IMR-90 (cell line): ENCODE results near the gene ZNF423. TPM values are rescaled to one million over a fixed set of nuclear protein-coding genes. Genes with fewer than 3 reads are reported as not detected.

Source experiments
- ATAC-seq: fragments of 200-7000 bp; cut with Tn5 transposase; 2 replicates; pipeline ENCODE4 v1.9.1; 2020; ENCODE audit warnings: low read depth, mild to moderate bottlenecking, moderate library complexity
- BruUV-seq: library from RNA; stranded (reverse); fragments of 400-500 nt; replicated peaks from 2 replicates; lab custom pipeline; 2021; lab: Mats Ljungman, UMichigan
- CTCF ChIA-PET: fragments of 300-600 bp; formaldehyde crosslinking; extraction: SDS; loops from one replicate; lab custom pipeline; 2021; ENCODE audit warnings: antibody characterized with exemption; lab: Yijun Ruan, JAX
- POLR2A ChIA-PET: fragments of 300-600 bp; sonication (Branson Sonifier 250); formaldehyde crosslinking; loops from one replicate; lab custom pipeline; 2022; ENCODE audit warnings: antibody characterized with exemption; ENCODE audit not compliant: unreplicated experiment; lab: Charles Lee
- DNase-seq: peaks from one replicate; pipeline ENCODE4 v3.0.0; 2013
- H2AFZ ChIP-seq: replicated peaks from 2 replicates; pipeline ENCODE3; 2013; ENCODE audit warnings: low read length, mild to moderate bottlenecking; ENCODE audit not compliant: poor library complexity
- H2AK5ac ChIP-seq: 2 replicates; pipeline ENCODE4 v1.6.1; 2013; ENCODE audit warnings: low read depth, low read length, inconsistent platforms
- H2AK9ac ChIP-seq: replicated peaks from 2 replicates; pipeline ENCODE3; 2013; ENCODE audit warnings: mild to moderate bottlenecking, low read depth, low read length, moderate library complexity; ENCODE audit not compliant: poor library complexity
- H2BK120ac ChIP-seq: 2 replicates; pipeline ENCODE4 v1.6.1; 2013; ENCODE audit warnings: low read depth, low read length, inconsistent platforms
- H2BK15ac ChIP-seq: 3 replicates; pipeline ENCODE4 v1.6.1; 2013; ENCODE audit warnings: low read depth, low read length, inconsistent platforms
- H2BK20ac ChIP-seq: 2 replicates; pipeline ENCODE4 v1.6.1; 2013; ENCODE audit warnings: low read depth, mild to moderate bottlenecking, inconsistent platforms, low read length, moderate library complexity
- H2BK5ac ChIP-seq: 2 replicates; pipeline ENCODE4 v1.6.1; 2013; ENCODE audit warnings: mild to moderate bottlenecking, low read depth, low read length, inconsistent platforms; ENCODE audit not compliant: poor library complexity, severe bottlenecking
- H3K14ac ChIP-seq: replicated peaks from 2 replicates; pipeline ENCODE4 v1.6.1; 2013; ENCODE audit warnings: low read depth, low read length, inconsistent platforms
- H3K18ac ChIP-seq: 2 replicates; pipeline ENCODE4 v1.6.1; 2013; ENCODE audit warnings: low read depth, low read length, control low read depth
- H3K23ac ChIP-seq: 2 replicates; pipeline ENCODE4 v1.6.1; 2013; ENCODE audit warnings: low read depth, low read length, inconsistent platforms
- H3K27ac ChIP-seq: 2 replicates; pipeline ENCODE4 v1.5.1; 2013; ENCODE audit warnings: mild to moderate bottlenecking, control low read depth, low read length; ENCODE audit not compliant: insufficient read depth
- H3K27me3 ChIP-seq: 2 replicates; pipeline ENCODE4 v1.6.1; 2013; ENCODE audit warnings: low read length; ENCODE audit not compliant: control insufficient read depth, insufficient read depth
- H3K36me3 ChIP-seq: 2 replicates; pipeline ENCODE4 v1.6.1; 2013; ENCODE audit warnings: low read length, mixed read lengths; ENCODE audit not compliant: control insufficient read depth, insufficient read depth
- H3K4ac ChIP-seq: 2 replicates; pipeline ENCODE4 v1.6.1; 2013; ENCODE audit warnings: low read depth, low read length, inconsistent platforms
- H3K4me1 ChIP-seq: 2 replicates; pipeline ENCODE4 v1.6.1; 2013; ENCODE audit warnings: low read length, mixed read lengths; ENCODE audit not compliant: control insufficient read depth, insufficient read depth
- H3K4me2 ChIP-seq: 2 replicates; pipeline ENCODE4 v1.6.1; 2013; ENCODE audit warnings: low read depth, mild to moderate bottlenecking, control low read depth, low read length, moderate library complexity
- H3K4me3 ChIP-seq: 2 replicates; pipeline ENCODE4 v1.5.1; 2013; ENCODE audit warnings: low read depth, mild to moderate bottlenecking, control low read depth, low read length, moderate library complexity; ENCODE audit not compliant: insufficient read depth
- H3K56ac ChIP-seq: 2 replicates; pipeline ENCODE4 v1.6.1; 2013; ENCODE audit warnings: low read length, inconsistent platforms; ENCODE audit not compliant: insufficient read depth; ENCODE audit errors: extremely low read depth
- H3K79me1 ChIP-seq, 2 experiments: 2 replicates each; pipeline ENCODE4 v1.6.1; 2013; ENCODE audit warnings: low read length in 2 of 2, inconsistent platforms in 1 of 2, low read depth in 1 of 2
- H3K9ac ChIP-seq: 2 replicates; pipeline ENCODE4 v1.6.1; 2013; ENCODE audit warnings: low read depth, low read length, control low read depth
- H3K9me1 ChIP-seq: 2 replicates; pipeline ENCODE4 v1.6.1; 2013; ENCODE audit warnings: low read length, inconsistent platforms; ENCODE audit not compliant: insufficient read depth
- H3K9me3 ChIP-seq: 2 replicates; pipeline ENCODE4 v1.6.1; 2013; ENCODE audit warnings: low read length; ENCODE audit not compliant: control insufficient read depth, insufficient read depth
- H4K20me1 ChIP-seq: 2 replicates; pipeline ENCODE4 v1.6.1; 2013; ENCODE audit warnings: low read length, inconsistent platforms; ENCODE audit not compliant: insufficient read depth
- H4K5ac ChIP-seq: 2 replicates; pipeline ENCODE4 v1.6.1; 2013; ENCODE audit warnings: mild to moderate bottlenecking, low read depth, low read length, control low read depth
- H4K8ac ChIP-seq, 2 experiments: 2 replicates each; pipeline ENCODE4 v1.6.1; 2013; ENCODE audit warnings: low read depth in 2 of 2, low read length in 2 of 2, control low read depth in 1 of 2, inconsistent platforms in 1 of 2
- H4K91ac ChIP-seq: 2 replicates; pipeline ENCODE4 v1.6.1; 2013; ENCODE audit warnings: low read depth, low read length, inconsistent platforms; ENCODE audit not compliant: insufficient read depth
- BHLHE40 ChIP-seq: fragments of 150-350 bp; IDR thresholded peaks from 2 replicates; pipeline ENCODE4 v1.6.1; 2016; ENCODE audit warnings: mild to moderate bottlenecking, low read depth, low read length
- CEBPB ChIP-seq: IDR thresholded peaks from 2 replicates; pipeline ENCODE4 v1.6.1; 2012; ENCODE audit warnings: low read depth, low read length, improper control_type of control experiment
- CHD1 ChIP-seq: IDR thresholded peaks from 2 replicates; pipeline ENCODE4 v1.6.1; 2012; ENCODE audit warnings: low read depth, low read length, improper control_type of control experiment
- FOS ChIP-seq: fragments of 150-350 bp; IDR thresholded peaks from 2 replicates; pipeline ENCODE4 v1.6.1; 2016; ENCODE audit warnings: low read depth, low read length
- MAFK ChIP-seq: IDR thresholded peaks from 2 replicates; pipeline ENCODE4 v1.6.1; 2012; ENCODE audit warnings: low read depth, low read length, improper control_type of control experiment
- MAZ ChIP-seq: IDR thresholded peaks from 2 replicates; pipeline ENCODE4 v1.6.1; 2012; ENCODE audit warnings: low read depth, mild to moderate bottlenecking, low read length, improper control_type of control experiment, moderate library complexity, borderline replicate concordance
- MXI1 ChIP-seq: IDR thresholded peaks from 2 replicates; pipeline ENCODE4 v1.6.1; 2012; ENCODE audit warnings: low read depth, mild to moderate bottlenecking, low read length, moderate library complexity, borderline replicate concordance
- NFE2L2 ChIP-seq: fragments of 150-350 bp; IDR thresholded peaks from 2 replicates; pipeline ENCODE4 v1.6.1; 2016; ENCODE audit warnings: low read depth, mild to moderate bottlenecking, low read length
- POLR2A ChIP-seq: IDR thresholded peaks from 2 replicates; pipeline ENCODE4 v1.6.1; 2012; ENCODE audit warnings: mild to moderate bottlenecking, low read depth, low read length
- RAD21 ChIP-seq: IDR thresholded peaks from 2 replicates; pipeline ENCODE4 v1.6.1; 2012; ENCODE audit warnings: low read length, improper control_type of control experiment
- RCOR1 ChIP-seq: IDR thresholded peaks from 2 replicates; pipeline ENCODE4 v1.6.1; 2012; ENCODE audit warnings: mild to moderate bottlenecking, low read length, improper control_type of control experiment; ENCODE audit not compliant: insufficient replicate concordance
- RFX5 ChIP-seq: IDR thresholded peaks from 2 replicates; pipeline ENCODE4 v1.8.0; 2012; ENCODE audit warnings: low read depth, mild to moderate bottlenecking, low read length, moderate library complexity
- WGBS, 2 experiments: methylation state at CpG; one replicate each; pipeline versions ENCODE4 v1.1.5 to v1.1.7; 2013; ENCODE audit warnings: missing lambda C conversion rate in 2 of 2; ENCODE audit not compliant: insufficient read length in 1 of 2; ENCODE audit errors: extremely low coverage in 2 of 2; 5-methylcytosine and 5-hydroxymethylcytosine counted together
- dilution Hi-C: fragments of 300-500 bp; cut with HindIII; formaldehyde crosslinking; loops from one replicate; pipeline ENCODE4 v1.14.3; 2018; ENCODE audit warnings: low sequenced_read_pairs; ENCODE audit not compliant: unreplicated experiment
- in situ Hi-C: fragments of 300-500 bp; cut with MboI; formaldehyde crosslinking; loops from 3 replicates; pipeline ENCODE4 v1.14.3; 2019; ENCODE audit warnings: low sequenced_read_pairs, inconsistent platforms, mixed read lengths
- intact Hi-C: fragments of 100-400 bp; cut with micrococcal nuclease; formaldehyde crosslinking; loops from 2 replicates; pipeline ENCODE4 v1.10.0; 2022
- polyA plus RNA-seq, 3 experiments: library from polyadenylated mRNA; depleted of rRNA; stranded (reverse); fragments of >200 nt; gene quantifications; 2 replicates each; pipeline ENCODE4 v1.2.3, GENCODE V29; 2012; ENCODE audit warnings: low replicate concordance in 1 of 3
- total RNA-seq: library from RNA; depleted of rRNA; stranded (reverse); fragments of >200 nt; gene quantifications from 2 replicates; pipeline ENCODE4 v1.2.3, GENCODE V29; 2012
- TF ChIP-seq, protein P1 (sequence below): conservative IDR thresholded peaks from 2 replicates; pipeline ENCODE4 v1.5.1; 2012; ENCODE audit warnings: mild to moderate bottlenecking, low read depth, low read length, improper control_type of control experiment
- TF ChIP-seq, protein P2 (sequence below): fragments of 150-350 bp; IDR thresholded peaks from 2 replicates; pipeline ENCODE4 v1.6.1; 2016; ENCODE audit warnings: low read depth, mild to moderate bottlenecking, low read length, moderate library complexity, borderline replicate concordance
- TF ChIP-seq, protein P3 (sequence below): fragments of 150-350 bp; IDR thresholded peaks from 2 replicates; pipeline ENCODE4 v1.6.1; 2017; ENCODE audit warnings: mild to moderate bottlenecking, antibody characterized with exemption, low read length, low read depth

Gene ZNF423
- total and polyA plus RNA-seq, 2 of the 4 experiments (the other 2 are of a cell fraction): under 0.01 to 0.10 TPM

DNA sequence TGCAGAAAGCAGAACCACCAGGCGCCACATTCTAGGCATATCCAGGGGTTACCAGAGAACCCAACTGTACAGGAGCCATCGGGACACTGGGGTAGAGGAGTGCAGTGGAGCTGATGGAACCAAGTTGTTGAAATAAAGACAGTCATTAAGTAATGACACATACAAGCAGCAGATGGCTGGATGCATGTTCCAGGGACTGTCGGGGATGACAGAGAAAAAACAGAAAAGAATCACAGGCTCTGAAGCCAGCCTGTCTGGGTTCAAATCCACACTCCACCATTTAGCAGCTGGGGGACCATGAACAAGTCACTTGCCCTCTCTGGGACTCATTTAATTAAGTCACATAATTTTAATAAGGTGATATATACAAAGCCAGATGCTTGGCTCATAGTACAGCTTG, 117.1 kb downstream of the ZNF423 start:
- DNase-seq (no peak), ATAC-seq (no peak)
- H2BK5ac ChIP-seq: no peak overlapping the region
- H4K20me1 ChIP-seq: no peaks in the 10 kb centered on the region
- H2AK5ac ChIP-seq: no peak overlapping the region
- H2AFZ ChIP-seq: no peak overlapping the region
- 40% methylated on average over 1 of the region's 3 CpGs; no CpG with 5 or more reads in 1 of the 2 experiments for WGBS, 2 experiments
- no peak overlapping the region for H2AK9ac ChIP-seq
- BruUV-seq: no TSS peak
- peaks cover 7% of the 10 kb centered on the region; the same call in 1 of the 2 replicates for H3K27me3 ChIP-seq
- no peak overlapping the region for H4K91ac ChIP-seq
- no peaks in the 10 kb centered on the region for H3K4me1 ChIP-seq
- POLR2A ChIA-PET: no interaction called here
- no peaks in the 10 kb centered on the region for H3K36me3 ChIP-seq
- H3K18ac ChIP-seq: no peak overlapping the region
- no peak overlapping the region for H3K14ac ChIP-seq
- no peak overlapping the region for H2BK15ac ChIP-seq
- no peaks in the 10 kb centered on the region for H3K9me3 ChIP-seq
- TF ChIP-seq RCOR1: no peak
- TF ChIP-seq NFE2L2: no peak
- TF ChIP-seq MAFK: no peak
- TF ChIP-seq POLR2A: no peak
- TF ChIP-seq FOS: no peak
- TF ChIP-seq, protein P1, sequence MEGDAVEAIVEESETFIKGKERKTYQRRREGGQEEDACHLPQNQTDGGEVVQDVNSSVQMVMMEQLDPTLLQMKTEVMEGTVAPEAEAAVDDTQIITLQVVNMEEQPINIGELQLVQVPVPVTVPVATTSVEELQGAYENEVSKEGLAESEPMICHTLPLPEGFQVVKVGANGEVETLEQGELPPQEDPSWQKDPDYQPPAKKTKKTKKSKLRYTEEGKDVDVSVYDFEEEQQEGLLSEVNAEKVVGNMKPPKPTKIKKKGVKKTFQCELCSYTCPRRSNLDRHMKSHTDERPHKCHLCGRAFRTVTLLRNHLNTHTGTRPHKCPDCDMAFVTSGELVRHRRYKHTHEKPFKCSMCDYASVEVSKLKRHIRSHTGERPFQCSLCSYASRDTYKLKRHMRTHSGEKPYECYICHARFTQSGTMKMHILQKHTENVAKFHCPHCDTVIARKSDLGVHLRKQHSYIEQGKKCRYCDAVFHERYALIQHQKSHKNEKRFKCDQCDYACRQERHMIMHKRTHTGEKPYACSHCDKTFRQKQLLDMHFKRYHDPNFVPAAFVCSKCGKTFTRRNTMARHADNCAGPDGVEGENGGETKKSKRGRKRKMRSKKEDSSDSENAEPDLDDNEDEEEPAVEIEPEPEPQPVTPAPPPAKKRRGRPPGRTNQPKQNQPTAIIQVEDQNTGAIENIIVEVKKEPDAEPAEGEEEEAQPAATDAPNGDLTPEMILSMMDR: no peak
- no peak for TF ChIP-seq MXI1
- no peak for TF ChIP-seq CEBPB
- TF ChIP-seq RFX5: no peak
- TF ChIP-seq, protein P2, sequence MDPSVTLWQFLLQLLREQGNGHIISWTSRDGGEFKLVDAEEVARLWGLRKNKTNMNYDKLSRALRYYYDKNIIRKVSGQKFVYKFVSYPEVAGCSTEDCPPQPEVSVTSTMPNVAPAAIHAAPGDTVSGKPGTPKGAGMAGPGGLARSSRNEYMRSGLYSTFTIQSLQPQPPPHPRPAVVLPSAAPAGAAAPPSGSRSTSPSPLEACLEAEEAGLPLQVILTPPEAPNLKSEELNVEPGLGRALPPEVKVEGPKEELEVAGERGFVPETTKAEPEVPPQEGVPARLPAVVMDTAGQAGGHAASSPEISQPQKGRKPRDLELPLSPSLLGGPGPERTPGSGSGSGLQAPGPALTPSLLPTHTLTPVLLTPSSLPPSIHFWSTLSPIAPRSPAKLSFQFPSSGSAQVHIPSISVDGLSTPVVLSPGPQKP: no peak
- no peak for TF ChIP-seq BHLHE40
- TF ChIP-seq RAD21: no peak
- no peak for TF ChIP-seq MAZ
- TF ChIP-seq, protein P3, sequence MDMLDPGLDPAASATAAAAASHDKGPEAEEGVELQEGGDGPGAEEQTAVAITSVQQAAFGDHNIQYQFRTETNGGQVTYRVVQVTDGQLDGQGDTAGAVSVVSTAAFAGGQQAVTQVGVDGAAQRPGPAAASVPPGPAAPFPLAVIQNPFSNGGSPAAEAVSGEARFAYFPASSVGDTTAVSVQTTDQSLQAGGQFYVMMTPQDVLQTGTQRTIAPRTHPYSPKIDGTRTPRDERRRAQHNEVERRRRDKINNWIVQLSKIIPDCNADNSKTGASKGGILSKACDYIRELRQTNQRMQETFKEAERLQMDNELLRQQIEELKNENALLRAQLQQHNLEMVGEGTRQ: no peak
- no peak for TF ChIP-seq CHD1
- no peak overlapping the region for H2BK20ac ChIP-seq
- no peak overlapping the region for H2BK120ac ChIP-seq
- H3K56ac ChIP-seq: no peak overlapping the region
- intact Hi-C loops: no loop called here
- H3K27ac ChIP-seq: no peak overlapping the region
- H3K4ac ChIP-seq: no peak overlapping the region
- no peak overlapping the region for H3K4me3 ChIP-seq
- dilution Hi-C loops: no loop called here
- no peak overlapping the region for H3K9ac ChIP-seq
- no peak overlapping the region for H4K8ac ChIP-seq
- no peak overlapping the region for H3K23ac ChIP-seq
- no peak overlapping the region for H3K4me2 ChIP-seq
- in situ Hi-C loops: no loop called here
- CTCF ChIA-PET: no interaction called here
- no peak overlapping the region for H4K5ac ChIP-seq
- H3K79me1 ChIP-seq: no peaks in the 10 kb centered on the region
- no peaks in the 10 kb centered on the region for H3K9me1 ChIP-seq
